ENCODE measurements around the gene CBX5.

CBX5 gene

DNA sequence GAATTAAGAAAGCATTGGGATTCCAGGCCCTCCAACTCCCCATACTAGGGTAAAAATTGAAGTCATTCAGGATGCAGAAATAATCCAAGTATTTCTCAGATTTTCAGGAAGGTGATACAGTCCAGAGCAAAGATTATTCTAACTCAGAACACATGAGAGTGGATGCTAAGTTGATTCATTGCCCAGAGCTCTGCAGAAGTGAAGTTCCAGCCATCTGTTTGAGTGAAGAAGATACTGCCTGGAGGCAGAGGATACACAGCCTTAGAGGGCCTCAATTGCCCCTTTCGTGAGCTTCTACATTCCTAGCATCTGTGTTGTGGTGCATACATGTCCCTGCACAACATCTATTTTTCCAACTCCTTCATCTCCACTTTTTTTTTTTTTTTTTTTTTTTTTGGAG is 54.3 kb downstream of the CBX5 start:
- H3K4me3 ChIP-seq (ENCODE audit: low read depth, low read length, poor library complexity, severe bottlenecking), result no peak overlapping the region
- no peaks in the 10 kb centered on the region for H3K27me3 ChIP-seq (ENCODE audit: insufficient read depth, low read length)
- H3K9me2 ChIP-seq (ENCODE audit: low read depth, low read length), result no peaks in the 10 kb centered on the region
- TF ChIP-seq EZH2 (IDR thresholded peaks at IDR 0.05; ENCODE audit: borderline replicate concordance, low read length), result no peak
- TF ChIP-seq, protein P1, sequence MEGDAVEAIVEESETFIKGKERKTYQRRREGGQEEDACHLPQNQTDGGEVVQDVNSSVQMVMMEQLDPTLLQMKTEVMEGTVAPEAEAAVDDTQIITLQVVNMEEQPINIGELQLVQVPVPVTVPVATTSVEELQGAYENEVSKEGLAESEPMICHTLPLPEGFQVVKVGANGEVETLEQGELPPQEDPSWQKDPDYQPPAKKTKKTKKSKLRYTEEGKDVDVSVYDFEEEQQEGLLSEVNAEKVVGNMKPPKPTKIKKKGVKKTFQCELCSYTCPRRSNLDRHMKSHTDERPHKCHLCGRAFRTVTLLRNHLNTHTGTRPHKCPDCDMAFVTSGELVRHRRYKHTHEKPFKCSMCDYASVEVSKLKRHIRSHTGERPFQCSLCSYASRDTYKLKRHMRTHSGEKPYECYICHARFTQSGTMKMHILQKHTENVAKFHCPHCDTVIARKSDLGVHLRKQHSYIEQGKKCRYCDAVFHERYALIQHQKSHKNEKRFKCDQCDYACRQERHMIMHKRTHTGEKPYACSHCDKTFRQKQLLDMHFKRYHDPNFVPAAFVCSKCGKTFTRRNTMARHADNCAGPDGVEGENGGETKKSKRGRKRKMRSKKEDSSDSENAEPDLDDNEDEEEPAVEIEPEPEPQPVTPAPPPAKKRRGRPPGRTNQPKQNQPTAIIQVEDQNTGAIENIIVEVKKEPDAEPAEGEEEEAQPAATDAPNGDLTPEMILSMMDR (IDR thresholded peaks at IDR 0.05; ENCODE audit: low read length), result no peak
- H4K20me1 ChIP-seq (ENCODE audit: insufficient read depth, low read length), result no peaks in the 10 kb centered on the region
- no peak overlapping the region for H3K27ac ChIP-seq (ENCODE audit: low read depth, low read length, poor library complexity, severe bottlenecking)
- no peak overlapping the region for H3K4me2 ChIP-seq (ENCODE audit: low read length)
- no peaks in the 10 kb centered on the region for H3K79me2 ChIP-seq (ENCODE audit: insufficient read depth, low read length)
- no peaks in the 10 kb centered on the region for H3F3A ChIP-seq (ENCODE audit: insufficient read depth, low read length)
- H3K4me1 ChIP-seq (ENCODE audit: insufficient read depth, low read length, severe bottlenecking), result no peaks in the 10 kb centered on the region
- H3K9ac ChIP-seq (ENCODE audit: low read length), result no peak overlapping the region
- H3K36me3 ChIP-seq (ENCODE audit: insufficient read depth, low read length), result no peaks in the 10 kb centered on the region
- H3K9me3 ChIP-seq (ENCODE audit: low read length), result no peaks in the 10 kb centered on the region
- H2AFZ ChIP-seq (ENCODE audit: low read length), result no peak overlapping the region

DNA sequence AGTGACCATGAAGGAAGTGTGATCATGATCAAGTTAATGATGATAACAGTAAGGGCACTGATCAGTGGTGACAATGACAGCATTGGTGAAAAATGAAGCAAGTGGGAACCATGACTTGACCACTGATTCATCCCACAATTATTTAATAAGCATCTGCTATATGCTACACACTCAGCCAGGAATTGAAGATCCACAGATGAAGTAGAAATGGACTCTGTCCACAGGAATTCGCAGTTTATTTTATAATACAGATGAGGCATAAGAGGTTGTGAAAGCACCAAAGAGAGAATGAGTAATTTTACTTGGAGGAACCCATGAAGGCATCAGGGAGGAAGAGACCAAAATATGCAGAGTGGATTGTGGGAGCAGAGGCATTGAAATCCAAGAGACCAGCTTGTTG is 57.3 kb downstream of the CBX5 start:
- Histone ChIP-seq H3K4me2 (ENCODE audit: low read length) (no peak overlapping the region), H2AFZ (ENCODE audit: low read length) (no peak overlapping the region), H3K36me3 (ENCODE audit: insufficient read depth, low read length) (no peaks in the 10 kb centered on the region), H3K9me2 (ENCODE audit: low read depth, low read length) (no peaks in the 10 kb centered on the region), H3K4me1 (ENCODE audit: insufficient read depth, low read length, severe bottlenecking) (peaks cover 7% of the 10 kb centered on the region), H4K20me1 (ENCODE audit: insufficient read depth, low read length) (no peaks in the 10 kb centered on the region), H3F3A (ENCODE audit: insufficient read depth, low read length) (0 out of 2 replicates have a peak, but pooled peaks cover 8% of the 10 kb centered on the region), H3K27ac (ENCODE audit: low read depth, low read length, poor library complexity, severe bottlenecking) (no peak overlapping the region), H3K9me3 (ENCODE audit: low read length) (no peaks in the 10 kb centered on the region), H3K9ac (ENCODE audit: low read length) (no peak overlapping the region), H3K79me2 (ENCODE audit: insufficient read depth, low read length) (no peaks in the 10 kb centered on the region), H3K27me3 (ENCODE audit: insufficient read depth, low read length) (no peaks in the 10 kb centered on the region), H3K4me3 (ENCODE audit: low read depth, low read length, poor library complexity, severe bottlenecking) (no peak overlapping the region)
- TF ChIP-seq EZH2 (IDR thresholded peaks at IDR 0.05; ENCODE audit: borderline replicate concordance, low read length), result no peak
- TF ChIP-seq, protein P1 (IDR thresholded peaks at IDR 0.05; ENCODE audit: low read length), result no peak

DNA sequence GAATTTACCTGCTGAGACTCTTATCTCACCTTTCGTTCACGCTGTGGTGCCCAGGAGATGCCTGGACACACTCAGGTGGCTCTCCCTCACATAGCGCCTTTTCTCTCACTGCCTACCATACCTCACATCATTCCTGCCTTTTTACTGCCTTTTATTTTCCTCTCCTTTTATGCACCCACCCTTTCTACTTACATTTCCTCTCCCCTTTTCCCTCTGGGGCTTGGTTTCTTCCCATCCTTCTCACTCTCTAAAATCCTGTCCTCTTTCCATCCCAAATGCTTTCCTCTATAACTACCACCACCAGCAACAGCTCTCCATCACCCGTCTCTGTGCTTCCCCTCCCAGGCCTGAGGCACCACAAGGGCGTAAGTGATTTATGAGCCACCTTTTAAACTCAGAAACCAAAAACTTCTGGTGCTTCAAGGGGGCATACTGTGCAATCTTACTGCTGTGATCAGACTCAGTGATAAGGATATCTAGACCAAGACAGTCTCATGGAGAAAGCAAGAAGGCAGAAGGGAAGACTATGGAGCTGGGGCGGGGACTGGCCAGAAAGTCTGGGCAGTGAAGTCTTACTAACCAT is 58.4 kb downstream of the CBX5 start:
- no peak overlapping the region for H3K4me2 ChIP-seq (ENCODE audit: low read length)
- H3K9ac ChIP-seq (ENCODE audit: low read length), result no peak overlapping the region
- no peaks in the 10 kb centered on the region for H3K9me2 ChIP-seq (ENCODE audit: low read depth, low read length)
- TF ChIP-seq EZH2 (IDR thresholded peaks at IDR 0.05; ENCODE audit: borderline replicate concordance, low read length), result no peak
- TF ChIP-seq, protein P1 (IDR thresholded peaks at IDR 0.05; ENCODE audit: low read length), result no peak
- H3F3A ChIP-seq (ENCODE audit: insufficient read depth, low read length), result 0 out of 2 replicates have a peak, but pooled peaks cover 8% of the 10 kb centered on the region
- H3K9me3 ChIP-seq (ENCODE audit: low read length), result no peaks in the 10 kb centered on the region
- H2AFZ ChIP-seq (ENCODE audit: low read length), result no peak overlapping the region
- H3K79me2 ChIP-seq (ENCODE audit: insufficient read depth, low read length), result no peaks in the 10 kb centered on the region
- H3K4me1 ChIP-seq (ENCODE audit: insufficient read depth, low read length, severe bottlenecking), result peaks cover 18% of the 10 kb centered on the region
- no peak overlapping the region for H3K4me3 ChIP-seq (ENCODE audit: low read depth, low read length, poor library complexity, severe bottlenecking)
- H3K27me3 ChIP-seq (ENCODE audit: insufficient read depth, low read length), result no peaks in the 10 kb centered on the region
- H3K36me3 ChIP-seq (ENCODE audit: insufficient read depth, low read length), result no peaks in the 10 kb centered on the region
- H4K20me1 ChIP-seq (ENCODE audit: insufficient read depth, low read length), result no peaks in the 10 kb centered on the region
- H3K27ac ChIP-seq (ENCODE audit: low read depth, low read length, poor library complexity, severe bottlenecking), result no peak overlapping the region
